NCI-H82 treated with DMSO at 0.1 percent for 48 hours (cell line): ENCODE measurements around the gene UBE2J1.

ENCODE experiments used
- DNase-seq: peaks from one replicate; lab custom pipeline; 2025; ENCODE audit not compliant: unreplicated experiment; lab: John Stamatoyannopoulos, UW

Gene UBE2J1

DNA sequence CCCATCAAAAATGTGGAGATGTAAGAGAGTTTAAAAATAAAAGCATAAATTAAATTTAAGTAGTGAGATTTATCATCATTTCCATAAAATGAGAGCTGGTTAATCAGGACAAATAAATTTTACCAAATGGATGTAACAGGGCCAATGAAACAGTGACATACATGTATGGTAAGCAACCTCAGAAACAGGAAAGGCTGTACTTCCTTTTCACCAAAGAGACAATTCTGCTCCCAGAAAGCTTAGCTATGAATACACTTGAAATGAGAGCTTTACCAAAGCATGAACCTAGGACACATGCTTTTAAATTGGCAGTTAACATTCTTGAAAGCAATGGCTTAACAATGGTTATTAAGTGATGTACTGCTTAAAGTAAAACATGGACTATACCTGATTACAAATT is 12.1 kb upstream of the UBE2J1 start:
- DNase-seq: no peak

DNA sequence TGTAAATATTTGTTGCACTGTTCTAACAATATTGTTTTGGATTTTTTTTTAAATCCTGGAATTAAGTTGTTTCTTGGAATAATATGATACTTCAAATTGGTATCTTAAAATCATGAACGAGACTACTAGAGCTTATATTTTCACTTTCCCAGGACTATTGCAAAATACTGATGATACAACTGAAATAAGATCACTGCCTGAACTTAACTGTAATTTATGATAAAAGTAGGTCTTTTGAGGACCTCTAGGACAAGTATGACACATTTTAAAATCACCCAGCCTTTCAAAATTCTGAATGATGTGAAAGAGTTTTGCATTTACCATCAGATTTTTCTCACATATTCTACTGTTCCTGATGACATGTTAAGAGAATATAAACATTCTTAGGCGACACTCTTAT is 8.6 kb upstream of the UBE2J1 start:
- DNase-seq: no peak

DNA sequence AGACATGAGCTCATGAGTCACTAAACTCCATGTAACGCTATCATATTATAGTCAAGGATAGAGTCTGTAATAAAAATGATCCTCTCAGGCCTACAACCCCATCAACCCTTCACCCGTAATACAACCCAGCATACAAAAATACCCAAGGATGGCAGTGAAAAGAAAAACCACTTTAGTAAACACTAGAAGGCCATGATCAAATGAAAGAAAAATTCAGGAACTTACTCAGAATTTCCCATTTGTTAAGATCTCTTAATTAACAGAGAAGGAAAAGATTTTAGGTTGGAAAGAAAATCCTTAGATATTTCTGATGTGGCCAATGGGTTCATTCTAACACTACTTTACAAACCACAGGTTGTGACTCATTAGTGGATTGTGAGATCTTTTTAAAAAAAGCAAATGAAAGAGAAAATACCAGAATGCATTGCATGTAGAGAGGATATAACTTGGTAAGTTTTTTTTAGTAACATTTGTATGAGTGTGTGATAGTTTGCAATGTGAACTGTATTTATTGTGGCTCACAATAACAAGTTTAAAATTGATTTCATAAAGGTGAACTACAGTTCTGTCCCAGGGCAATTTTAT is 8.0 kb upstream of the UBE2J1 start:
- no peak for DNase-seq

DNA sequence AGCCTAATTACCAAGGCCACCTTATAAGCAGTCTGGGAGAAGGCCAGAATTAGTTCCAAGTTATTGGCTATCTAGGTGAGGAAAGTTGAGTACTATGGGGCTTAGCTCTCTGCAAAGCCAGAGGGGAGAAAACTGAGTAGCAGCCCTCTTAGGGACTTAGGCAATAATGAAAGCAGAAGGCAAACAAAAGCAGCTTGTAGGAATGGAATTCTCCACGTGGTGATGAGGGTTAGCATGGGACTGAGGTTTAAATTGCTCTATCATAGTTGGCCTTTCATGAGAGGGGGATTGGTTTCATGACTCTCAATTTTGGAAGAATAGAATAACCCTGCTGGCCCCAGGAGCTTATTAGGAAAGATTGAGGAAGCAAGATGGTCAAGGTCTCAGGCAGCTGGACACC is 7.0 kb upstream of the UBE2J1 start:
- no peak for DNase-seq

DNA sequence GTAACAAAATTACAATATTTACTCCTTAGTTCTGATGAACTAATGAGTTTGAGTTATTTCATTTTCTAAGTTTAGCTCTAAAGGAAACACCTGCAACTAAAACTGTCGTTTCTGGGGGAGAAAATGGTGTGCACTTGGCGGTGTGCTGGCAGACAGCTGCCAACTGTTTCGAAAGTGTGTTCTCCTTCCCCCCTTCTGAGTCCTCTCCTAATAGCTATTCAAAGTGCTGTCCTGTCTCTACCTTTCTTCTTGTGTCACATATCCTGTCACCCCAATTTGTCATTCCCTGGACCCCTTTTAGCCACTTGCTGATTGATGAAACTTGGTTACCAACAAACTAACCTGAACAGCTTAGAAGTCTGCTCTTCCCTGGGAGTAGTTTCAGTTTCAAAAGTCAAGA is 4.9 kb upstream of the UBE2J1 start:
- no peak for DNase-seq

DNA sequence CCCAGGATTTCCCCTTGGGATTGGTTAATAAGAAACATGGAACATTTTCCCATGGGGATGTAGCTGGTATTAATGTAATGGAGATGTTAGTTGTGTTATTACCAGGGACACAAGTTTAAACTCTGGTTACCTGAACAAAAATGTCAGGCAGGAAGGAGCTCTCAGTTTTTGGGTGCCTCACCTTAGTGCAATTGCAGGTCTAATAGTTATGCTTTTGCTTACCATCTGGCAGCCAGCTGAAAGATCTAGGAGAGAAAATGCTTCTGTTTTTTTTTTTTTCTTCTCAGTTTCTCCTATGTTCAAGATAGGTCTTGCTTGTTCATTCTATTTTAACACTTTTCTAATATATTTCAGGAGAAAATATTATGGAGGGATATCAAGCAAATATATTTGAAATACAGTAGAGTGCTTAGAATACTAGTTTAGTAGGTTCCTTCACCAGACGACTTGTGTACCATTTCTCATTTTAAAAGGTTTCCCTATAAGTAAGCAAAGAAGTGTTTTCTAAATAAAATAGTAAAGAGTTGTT is 4.2 kb upstream of the UBE2J1 start:
- no peak for DNase-seq

DNA sequence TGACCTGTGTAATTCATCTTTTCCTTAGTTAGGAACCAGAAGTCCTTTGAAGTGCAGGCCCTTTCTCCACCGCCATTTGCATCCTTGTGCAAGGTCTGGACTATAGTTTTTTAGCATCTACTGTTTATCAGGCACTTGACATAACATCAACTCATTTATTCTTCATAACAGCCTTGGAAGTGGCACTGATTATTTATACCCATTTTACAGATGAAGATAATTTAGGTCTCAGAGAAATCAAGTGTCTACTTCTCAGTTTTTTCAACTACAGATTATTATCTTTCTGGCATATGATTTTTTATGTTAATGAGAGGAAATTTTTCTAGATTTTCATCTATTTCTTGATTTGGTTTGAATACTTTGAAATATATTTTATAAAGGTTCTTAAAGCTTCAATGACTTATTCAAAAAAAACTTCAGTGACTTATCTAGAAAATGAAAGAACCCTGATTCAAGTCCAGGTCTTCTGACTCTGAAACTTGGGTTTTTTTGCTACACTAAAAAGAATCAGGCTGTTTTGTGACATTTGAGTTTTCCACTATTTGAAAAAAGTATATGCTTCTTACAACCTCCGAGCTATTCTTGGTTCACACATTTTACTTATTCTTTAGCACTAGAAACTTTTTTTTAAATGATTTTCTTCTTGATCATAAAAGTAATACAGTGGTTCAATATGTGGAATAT is 3.1 kb upstream of the UBE2J1 start:
- DNase-seq: no peak

DNA sequence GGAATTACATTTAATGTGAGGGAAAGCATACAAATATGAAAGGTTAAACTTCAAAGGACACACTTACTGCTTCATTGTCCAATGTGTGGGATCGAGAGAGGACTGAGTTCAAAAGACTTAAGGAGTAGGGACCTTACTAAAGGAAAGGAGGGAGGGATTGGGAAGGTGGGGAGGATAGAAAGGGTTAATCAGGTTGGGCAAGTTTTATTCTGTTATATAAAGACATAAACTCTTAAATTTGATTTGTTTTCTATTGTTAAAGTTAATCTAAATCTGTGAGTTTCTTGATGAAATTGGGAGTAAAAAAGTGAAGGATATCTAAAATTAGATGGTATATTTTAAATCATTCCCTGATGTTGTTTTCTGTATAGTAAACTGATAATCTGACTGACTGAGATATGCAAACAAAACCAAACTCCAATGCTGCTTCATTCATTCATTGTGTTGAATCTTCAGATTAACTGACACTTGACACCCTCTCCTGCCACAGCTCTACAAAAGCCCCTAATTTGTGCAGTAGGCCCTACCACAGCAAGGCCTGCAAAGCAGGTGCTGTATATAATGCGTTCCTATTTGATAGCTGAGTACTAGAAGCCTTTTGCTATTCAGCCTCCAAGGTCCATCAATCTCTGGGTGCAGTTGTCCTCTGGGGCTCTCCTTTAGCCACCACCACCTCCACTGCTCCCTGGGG is 1.3 kb upstream of the UBE2J1 start:
- peak; percentile 64 for DNase-seq

DNA sequence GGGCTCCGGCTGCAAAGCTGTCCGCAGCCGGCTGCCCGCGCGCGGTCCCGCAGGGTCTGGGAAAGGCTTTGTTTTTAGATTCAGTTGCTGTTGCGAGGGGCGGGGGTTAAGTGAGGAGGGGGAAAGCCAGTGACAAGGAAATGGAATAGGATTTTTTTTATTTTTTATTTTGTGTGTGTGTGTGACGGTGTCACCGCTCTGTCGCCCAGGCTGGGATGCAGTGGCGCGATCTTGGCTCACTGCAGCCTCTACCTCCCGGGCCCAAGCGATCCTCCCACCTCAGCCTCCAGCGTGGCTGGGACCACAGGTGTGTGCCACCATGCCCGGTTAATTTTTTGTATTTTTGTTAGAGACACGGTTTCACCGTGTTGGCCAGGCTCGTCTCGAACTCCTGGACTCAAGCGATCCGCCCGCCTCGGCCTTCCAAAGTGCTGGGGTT is 615 bp upstream of the UBE2J1 start:
- no peak for DNase-seq

DNA sequence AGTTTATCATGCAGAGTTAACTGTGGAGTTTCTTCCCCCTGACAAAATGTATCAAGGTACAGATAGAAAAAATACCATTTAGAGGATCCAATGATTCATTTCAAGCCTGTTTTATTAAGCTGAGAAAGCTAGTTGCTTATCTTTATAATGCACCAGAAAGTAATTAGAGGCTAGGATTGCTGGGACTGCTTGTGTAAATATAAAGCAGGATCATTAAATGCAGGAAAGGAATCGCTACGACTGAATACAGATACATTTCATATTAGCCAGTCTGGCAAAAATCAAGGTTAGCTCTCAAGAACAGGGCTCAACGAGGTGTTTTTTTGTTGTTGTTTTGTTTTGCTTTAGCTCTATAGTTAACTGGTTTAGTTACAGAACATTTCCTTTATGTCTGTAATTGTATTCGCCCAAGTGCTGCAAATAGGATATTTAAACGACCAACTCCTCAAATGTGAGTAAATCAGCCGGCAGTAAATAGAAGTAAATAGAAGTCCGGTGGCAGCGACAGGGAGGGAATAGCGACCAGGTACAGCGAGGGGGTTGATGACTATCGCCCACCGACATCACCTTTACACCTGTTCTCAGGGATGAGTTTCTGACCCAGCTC is 748 bp downstream of the UBE2J1 start:
- no peak for DNase-seq

DNA sequence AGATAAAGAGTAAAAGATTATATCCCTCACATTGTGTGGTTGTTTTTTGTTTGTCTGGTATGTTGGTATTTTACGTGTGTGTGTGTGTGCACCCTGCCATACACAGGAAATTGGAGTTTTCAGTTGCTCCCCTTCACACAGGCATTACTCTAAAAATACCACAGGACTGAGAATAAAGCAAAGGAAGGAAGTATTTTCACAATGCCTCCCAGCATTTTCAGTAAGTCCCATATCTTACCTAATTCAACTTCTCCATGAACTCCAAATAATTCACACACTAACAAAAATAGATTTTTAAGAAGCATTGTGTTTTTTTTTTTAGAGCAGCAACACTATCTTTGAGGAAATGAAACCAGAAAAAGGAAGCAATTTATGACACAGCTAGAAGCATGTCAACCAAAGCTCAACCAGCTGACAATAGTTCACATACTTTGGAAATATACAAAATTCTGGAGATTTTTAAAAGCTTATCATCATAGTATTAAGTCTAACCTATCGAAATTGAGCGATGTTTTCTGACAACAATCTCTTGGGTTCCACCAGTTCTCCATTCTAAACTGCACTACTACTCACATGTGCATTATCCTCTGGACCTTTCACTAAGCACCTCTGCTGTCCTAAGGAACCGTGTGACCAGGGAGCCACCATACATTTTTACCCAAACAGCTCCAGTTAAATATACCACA is 2.1 kb downstream of the UBE2J1 start:
- no peak for DNase-seq

DNA sequence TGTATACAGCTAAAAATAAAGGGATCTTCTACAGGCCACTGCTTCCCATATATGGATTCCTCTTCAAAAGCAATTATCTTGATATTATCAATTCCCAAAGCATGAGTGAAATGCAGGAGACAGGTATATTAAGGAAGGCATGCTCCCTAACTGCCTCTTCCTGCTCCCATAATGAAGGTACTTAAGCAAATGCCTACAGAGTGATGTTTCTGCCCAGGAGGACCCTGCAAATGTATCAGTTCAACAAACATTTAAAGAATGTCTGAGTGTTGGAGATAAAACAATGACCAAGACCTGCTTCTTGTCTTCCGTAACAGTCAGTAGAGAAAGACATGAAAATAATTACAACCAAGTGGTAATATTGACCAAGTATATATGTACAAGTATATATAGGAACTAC is 4.2 kb downstream of the UBE2J1 start:
- DNase-seq: no peak

DNA sequence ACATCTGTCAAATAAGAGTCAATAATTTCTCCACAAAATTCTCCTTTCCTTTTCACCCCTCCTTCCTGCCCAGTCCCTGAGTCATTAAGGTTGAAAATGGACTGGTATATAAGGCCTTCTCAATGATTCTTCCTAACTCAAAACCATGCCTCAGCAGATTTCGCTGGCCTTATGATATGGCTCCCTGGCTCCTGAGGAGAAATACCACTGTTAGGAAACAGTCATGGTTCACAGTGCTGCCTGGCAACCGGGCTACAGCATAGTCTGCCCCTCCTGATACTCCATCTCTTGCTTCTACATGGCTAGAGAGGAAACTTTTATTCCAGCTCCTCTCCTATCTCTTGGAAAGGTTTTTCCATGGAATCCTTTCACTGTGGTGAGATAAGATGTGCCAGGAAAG is 4.7 kb downstream of the UBE2J1 start:
- no peak for DNase-seq

DNA sequence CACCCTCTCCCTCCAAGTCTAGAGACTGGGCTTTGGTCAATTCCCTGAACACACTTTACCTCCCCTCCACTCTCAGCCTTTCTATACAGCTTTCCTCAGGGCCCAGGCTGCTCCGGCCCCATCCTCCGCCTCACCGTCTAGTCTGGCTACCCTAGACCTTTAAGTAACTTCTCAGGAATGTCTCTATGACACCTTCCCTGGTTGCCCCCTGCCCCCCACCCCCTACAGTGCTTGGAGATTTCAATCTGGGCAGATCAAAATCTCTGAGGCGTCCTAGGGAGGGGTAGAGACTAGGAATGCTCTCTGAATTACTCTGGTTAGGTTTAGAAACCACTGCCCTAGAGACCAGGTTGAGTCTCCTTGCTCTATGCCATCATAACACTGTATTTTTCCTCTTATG is 6.1 kb downstream of the UBE2J1 start:
- no peak for DNase-seq

DNA sequence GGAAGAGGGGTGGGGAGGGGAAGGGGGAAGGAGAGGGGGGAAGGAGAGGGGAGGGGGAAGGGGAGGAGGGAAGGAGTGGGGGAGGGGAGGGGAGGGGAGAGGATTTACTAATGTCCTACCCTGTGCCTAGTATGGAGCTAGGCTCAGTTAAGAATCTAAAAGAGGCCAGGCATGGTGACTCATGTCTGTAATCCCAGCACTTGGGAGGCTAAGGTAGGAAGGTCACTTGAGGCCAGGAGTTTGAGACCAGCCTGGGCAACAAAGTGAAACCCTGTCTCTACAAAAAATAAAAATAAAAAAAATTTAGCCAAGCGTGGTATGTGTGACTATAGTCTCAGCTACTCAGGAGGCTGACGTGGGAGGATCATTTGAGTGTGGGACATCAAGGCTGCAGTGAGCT is 13.0 kb downstream of the UBE2J1 start:
- DNase-seq: no peak

DNA sequence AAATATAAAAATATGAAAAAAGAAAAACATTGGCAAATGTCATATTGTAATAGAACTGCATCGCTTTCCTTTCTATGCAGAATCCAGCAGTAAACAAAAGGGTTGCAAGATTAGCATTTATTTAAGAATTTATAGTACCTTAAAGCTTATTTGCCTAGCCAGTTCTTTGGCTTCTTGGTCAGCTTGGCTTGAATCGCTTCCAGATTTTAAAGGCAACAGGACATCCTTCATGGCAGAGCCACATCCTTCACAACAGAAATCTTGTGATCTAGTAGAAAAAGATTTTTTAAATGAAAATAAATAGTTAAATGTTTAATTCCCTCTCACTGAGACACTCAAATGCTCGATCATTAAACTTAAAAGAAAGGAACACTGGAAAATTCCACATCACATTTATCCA is 17.4 kb downstream of the UBE2J1 start:
- no peak for DNase-seq

DNA sequence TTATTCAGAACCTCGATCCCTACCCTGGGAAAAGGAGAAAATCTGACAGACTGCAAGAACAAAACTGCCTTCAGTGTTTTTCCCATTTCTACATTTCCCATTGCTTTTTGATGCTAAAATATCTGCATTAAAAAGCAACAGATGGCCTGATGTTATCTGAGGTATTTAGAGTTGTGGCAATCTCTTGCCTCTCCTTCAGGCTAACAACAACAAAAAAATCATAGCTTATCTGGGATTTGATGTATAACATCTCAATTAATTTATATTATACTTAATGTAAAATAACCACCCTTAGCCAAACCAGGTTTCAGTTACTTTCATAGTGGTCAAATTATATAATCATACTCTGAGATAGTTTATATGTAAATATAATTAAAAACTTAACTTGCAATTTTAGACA is 21.6 kb downstream of the UBE2J1 start:
- DNase-seq: no peak

DNA sequence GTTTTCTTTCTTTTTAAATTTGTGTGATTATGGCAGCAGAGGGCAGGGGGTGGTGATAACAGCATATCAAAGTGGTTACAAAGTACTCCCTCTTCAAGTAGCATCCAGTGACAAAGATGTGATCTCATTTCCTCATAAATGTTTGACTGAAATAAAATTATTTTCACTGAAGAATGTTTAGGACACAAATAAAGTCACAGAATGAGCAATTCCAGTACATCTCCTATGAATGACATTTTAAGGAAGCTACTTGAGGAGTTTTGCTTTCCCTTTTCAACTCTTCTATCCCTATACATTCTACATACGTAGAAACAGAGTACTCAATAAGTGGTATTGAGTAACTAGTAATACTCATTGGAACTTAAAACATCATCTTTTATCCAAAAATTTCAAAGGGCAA is 23.5 kb downstream of the UBE2J1 start:
- DNase-seq: no peak

DNA sequence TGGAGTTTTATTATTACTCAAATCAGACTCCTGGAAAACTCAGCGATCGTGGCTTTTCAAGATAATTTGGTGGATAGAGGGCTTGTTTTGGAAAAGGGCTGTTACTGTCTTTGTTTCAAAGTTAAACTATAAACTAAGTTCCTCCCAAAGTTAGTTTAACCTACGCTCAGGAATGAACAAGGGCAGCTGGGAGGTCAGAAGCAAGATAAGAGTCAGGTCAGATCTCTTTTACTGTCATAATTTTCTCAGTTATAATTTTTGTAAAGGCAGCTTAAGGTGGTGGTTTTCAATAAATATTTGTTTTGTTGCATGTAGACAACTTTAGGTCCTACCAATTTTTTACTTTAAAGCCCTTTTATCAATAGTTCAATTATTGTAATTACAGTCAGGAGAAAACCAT is 28.2 kb downstream of the UBE2J1 start:
- no peak for DNase-seq

DNA sequence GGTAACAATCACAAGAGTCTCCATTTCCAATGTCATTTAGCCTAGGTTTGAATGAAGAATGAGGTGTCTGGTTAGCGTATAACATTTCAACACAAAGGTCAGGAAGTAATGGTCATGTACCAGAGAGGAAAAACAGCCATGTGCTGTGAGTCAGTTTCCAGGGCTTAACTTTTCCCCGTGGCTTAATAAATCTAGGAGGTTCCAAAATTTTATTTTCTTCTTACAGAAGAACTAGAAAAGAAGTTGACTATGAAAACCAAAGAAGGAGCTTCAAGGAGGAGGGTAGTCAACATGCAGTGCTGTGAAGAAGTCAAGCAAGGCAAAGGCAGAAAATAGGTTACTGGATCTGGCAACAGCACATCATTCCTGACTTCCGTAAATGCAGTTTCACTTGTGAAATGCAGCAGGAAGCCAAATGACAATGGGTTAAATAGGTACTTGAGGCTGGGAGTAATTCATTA is 29.0 kb downstream of the UBE2J1 start:
- no peak for DNase-seq
